Left ventricle myocardium inferior (tissue), 1 donor: ENCODE results near the gene ITPR1. TPM values are rescaled to one million over a fixed set of nuclear protein-coding genes. Genes with fewer than 3 reads are reported as not detected.
A peak's percentile ranks its signal among the peaks of the same experiment; 100 is the strongest.

Experiments used
- DNase-seq: peaks from one replicate; pipeline ENCODE4 v3.0.0-alpha.2; 2020
- H3K27ac ChIP-seq: fragments of 200-600 bp; replicated peaks from 2 replicates; pipeline ENCODE4 v1.8.0; 2021
- H3K27me3 ChIP-seq: fragments of 200-600 bp; 2 replicates; pipeline ENCODE4 v1.8.0; 2021; ENCODE audit warnings: low read depth
- H3K36me3 ChIP-seq: fragments of 200-600 bp; 2 replicates; pipeline ENCODE4 v1.8.0; 2021
- H3K4me1 ChIP-seq: fragments of 200-600 bp; 2 replicates; pipeline ENCODE4 v1.8.0; 2021
- H3K4me3 ChIP-seq: fragments of 200-600 bp; 2 replicates; pipeline ENCODE4 v1.8.0; 2021; ENCODE audit warnings: mild to moderate bottlenecking, moderate library complexity
- H3K9me3 ChIP-seq: fragments of 200-600 bp; replicated peaks from 2 replicates; pipeline ENCODE4 v1.8.0; 2021
- intact Hi-C: fragments of 100-400 bp; cut with micrococcal nuclease; formaldehyde crosslinking; loops from one replicate; pipeline ENCODE4 v1.11.0; 2022
- total RNA-seq: library from RNA; stranded (reverse); fragmentation: NEBNext Ultra II Directional; extraction: Animal tissue kit (Norgen Biotek cat#: 25700); gene quantifications from one replicate; pipeline ENCODE4 v1.2.1, GENCODE V29; 2021
- TF ChIP-seq, protein P1 (sequence below): fragments of 200-600 bp; IDR thresholded peaks from 2 replicates; pipeline ENCODE4 v1.8.0; 2021; ENCODE audit warnings: antibody characterized with exemption, mild to moderate bottlenecking, borderline replicate concordance
- donor health status: DM: no; HTN: yes; CAD: no; lungs with severe emphysema.

ITPR1 gene
- total RNA-seq, 1 donor from 2014 or later: 29.0 TPM

DNA sequence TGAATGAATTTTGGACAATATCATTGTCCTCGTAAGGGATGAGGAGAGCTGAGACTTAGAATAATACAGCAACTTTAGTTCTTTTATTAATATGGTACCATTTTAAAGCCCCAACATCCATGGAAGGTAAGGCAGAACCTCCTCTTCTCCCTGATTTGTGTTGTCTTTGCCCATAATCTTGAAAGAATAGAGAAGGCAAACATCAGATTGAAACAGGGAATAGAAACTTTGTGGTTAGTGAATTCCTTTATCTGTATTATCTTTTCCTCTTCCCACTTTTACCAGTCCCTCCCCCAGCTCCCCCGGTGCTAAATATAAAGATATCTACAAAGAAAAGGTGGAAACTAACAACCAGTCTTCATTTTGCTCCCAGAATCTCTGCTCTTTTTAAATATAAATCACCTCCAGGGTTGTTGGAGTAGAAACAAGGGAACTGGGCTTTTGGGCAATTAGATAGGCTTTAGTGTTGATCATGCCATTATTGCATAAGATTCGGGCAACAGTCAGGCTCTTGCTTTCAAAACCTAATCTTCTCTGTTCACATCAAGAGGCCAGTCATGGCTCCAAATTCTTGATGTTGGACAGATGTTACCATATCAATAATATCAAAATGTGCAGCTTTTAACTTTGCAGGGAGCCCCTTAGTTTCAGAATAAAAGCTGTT, 32.5 kb downstream of the ITPR1 start:
- no peak overlapping the region for H3K27ac ChIP-seq
- H3K4me3 ChIP-seq: no peak overlapping the region
- H3K9me3 ChIP-seq: no peaks in the 10 kb centered on the region
- intact Hi-C loops: no loop called here
- H3K27me3 ChIP-seq: no peaks in the 10 kb centered on the region
- TF ChIP-seq, protein P1, sequence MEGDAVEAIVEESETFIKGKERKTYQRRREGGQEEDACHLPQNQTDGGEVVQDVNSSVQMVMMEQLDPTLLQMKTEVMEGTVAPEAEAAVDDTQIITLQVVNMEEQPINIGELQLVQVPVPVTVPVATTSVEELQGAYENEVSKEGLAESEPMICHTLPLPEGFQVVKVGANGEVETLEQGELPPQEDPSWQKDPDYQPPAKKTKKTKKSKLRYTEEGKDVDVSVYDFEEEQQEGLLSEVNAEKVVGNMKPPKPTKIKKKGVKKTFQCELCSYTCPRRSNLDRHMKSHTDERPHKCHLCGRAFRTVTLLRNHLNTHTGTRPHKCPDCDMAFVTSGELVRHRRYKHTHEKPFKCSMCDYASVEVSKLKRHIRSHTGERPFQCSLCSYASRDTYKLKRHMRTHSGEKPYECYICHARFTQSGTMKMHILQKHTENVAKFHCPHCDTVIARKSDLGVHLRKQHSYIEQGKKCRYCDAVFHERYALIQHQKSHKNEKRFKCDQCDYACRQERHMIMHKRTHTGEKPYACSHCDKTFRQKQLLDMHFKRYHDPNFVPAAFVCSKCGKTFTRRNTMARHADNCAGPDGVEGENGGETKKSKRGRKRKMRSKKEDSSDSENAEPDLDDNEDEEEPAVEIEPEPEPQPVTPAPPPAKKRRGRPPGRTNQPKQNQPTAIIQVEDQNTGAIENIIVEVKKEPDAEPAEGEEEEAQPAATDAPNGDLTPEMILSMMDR: no peak
- DNase-seq: no peak
- H3K36me3 ChIP-seq: no peaks in the 10 kb centered on the region
- peaks cover 59% of the 10 kb centered on the region for H3K4me1 ChIP-seq

DNA sequence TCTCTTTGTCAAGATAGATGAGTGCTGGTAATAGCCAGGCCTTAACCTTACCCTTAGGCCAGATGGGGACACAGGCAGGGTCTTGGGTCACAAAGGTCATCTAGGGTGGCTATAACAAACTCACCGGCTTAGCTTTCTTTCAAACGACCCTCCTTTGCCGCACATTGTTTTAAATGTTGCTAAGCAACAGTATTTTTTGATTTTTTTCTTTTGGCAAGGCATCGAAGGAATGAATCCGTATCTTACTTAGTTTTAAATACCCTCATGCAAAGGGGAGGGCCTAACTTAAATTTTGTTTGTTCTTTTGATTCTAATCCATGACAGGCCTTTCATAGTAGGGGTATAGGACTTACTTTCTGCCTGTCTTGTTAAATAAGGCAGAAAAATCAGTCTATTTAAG, 35.2 kb downstream of the ITPR1 start:
- no peak for DNase-seq
- peaks cover 68% of the 10 kb centered on the region for H3K4me1 ChIP-seq
- intact Hi-C loops: no loop called here
- H3K4me3 ChIP-seq: no peak overlapping the region
- H3K9me3 ChIP-seq: no peaks in the 10 kb centered on the region
- no peaks in the 10 kb centered on the region for H3K27me3 ChIP-seq
- H3K27ac ChIP-seq: peak overlapping the region; percentile 33
- no peaks in the 10 kb centered on the region for H3K36me3 ChIP-seq
- TF ChIP-seq, protein P1: no peak

DNA sequence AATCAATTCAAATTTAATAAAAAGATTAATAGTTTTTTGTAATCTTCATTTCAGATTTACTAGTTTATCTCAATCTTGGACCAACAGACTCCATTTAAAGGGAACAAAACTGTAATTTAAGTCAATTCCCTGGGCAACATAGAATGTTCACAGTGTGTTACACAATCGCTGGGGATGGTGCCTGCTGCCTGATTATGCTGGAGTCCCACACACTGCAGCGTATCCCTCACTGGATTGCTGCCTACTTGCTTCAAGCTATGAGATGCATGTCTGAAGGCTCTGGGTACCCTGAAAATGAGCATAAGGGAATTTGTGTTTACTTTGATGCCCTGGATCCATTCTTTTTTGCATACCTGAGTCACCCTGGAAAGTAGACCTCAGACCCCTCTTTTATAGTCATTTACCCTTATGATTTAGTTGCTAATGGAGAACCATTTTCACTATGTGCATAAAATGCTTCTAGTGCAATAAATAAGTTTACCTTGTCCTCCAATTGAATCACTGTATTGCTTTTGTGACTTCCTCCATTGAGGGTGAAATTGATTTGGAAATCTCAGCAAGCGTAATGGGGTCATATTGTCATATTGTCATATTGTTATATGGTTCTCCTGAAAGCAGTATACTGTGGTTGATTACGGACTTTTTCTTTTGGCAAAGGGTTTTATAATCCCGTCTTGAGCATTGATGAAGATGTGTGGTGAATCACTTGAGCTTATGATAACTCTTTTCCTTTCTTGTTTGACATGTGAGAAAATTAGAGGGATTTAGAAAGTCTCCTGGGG, 35.9 kb downstream of the ITPR1 start:
- intact Hi-C loops: no loop called here
- Histone ChIP-seq H3K27me3 (no peaks in the 10 kb centered on the region), H3K9me3 (no peaks in the 10 kb centered on the region), H3K27ac (peak overlapping the region; percentile 33), H3K4me1 (peaks cover 68% of the 10 kb centered on the region), H3K4me3 (no peak overlapping the region), H3K36me3 (no peaks in the 10 kb centered on the region)
- no peak for DNase-seq
- TF ChIP-seq, protein P1: no peak

DNA sequence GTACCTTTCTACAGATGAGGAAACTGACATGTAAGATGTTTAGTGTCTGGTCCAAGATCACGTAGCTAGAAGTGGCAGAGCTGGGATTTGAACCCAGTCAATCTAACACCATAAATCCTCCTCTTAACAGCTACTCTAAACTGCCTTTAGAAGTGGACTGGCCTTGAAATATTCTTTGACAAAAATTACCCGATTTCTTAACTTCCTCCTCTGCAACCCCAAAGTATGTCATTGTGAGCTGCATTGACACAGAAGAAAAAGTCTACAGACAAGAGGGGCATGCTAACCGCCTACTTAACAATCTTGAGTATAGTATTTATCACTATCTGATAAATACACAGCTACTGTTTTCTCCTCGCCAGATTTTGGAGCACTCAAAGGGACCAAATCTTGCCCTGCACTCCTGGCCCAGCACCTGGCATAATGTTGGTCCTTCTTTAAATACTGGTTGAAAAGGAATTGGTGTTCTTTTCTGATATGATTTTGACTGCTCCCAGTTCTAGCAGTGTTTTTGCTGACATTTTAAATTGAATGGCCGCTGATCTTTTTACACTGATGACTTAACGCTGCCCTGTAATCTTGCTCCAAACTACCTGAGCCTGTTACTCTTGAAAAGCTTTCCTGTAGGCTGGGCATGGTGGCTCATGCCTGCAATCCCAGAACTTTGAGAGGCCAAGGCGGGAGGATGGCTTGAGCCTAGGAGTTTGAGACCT, 36.9 kb downstream of the ITPR1 start:
- Histone ChIP-seq H3K27ac (no peak overlapping the region), H3K36me3 (no peaks in the 10 kb centered on the region), H3K4me1 (peaks cover 68% of the 10 kb centered on the region), H3K4me3 (no peak overlapping the region), H3K9me3 (no peaks in the 10 kb centered on the region), H3K27me3 (no peaks in the 10 kb centered on the region)
- intact Hi-C loops: no loop called here
- no peak for DNase-seq
- TF ChIP-seq, protein P1: no peak

DNA sequence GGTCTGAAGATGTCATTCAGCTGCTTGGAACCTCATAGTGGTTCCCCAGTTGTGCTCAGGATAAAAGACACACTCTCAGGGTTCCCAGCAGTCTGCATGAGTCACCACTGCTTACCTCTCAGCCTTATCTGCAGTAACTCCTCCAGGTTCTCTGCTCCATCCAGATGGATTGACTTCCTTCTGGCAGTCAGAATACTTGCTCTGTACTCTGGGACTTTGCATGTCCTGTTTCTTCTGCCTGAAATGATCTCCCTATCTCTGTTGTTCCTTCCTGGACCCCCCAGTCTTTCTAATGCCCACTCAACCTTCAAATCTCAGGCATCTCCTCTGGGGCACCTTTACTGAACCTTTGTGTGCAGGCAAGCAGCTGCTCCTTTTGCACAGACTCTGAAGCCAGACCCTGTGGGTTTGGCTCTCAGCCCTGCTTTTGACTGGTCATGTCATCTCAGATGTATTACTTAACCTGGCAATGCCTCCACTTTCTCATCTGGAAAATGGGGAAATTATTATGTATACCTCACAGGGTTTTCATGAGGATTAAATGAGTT, 38.4 kb downstream of the ITPR1 start:
- no peak for DNase-seq
- intact Hi-C loops: no loop called here
- Histone ChIP-seq H3K27ac (peak overlapping the region; percentile 54), H3K27me3 (no peaks in the 10 kb centered on the region), H3K4me3 (no peak overlapping the region), H3K36me3 (no peaks in the 10 kb centered on the region), H3K4me1 (peaks cover 78% of the 10 kb centered on the region), H3K9me3 (no peaks in the 10 kb centered on the region)
- TF ChIP-seq, protein P1: no peak
